Neural cell (in vitro differentiated cells): ENCODE data around the gene NTNG1.

Experiments
- MXI1 ChIP-seq: fragments of 450-650 bp; conservative IDR thresholded peaks from 2 replicates; pipeline ENCODE4 v1.6.1; 2014; ENCODE audit warnings: antibody characterized with exemption, mild to moderate bottlenecking; ENCODE audit not compliant: poor library complexity, severe bottlenecking
- SMC3 ChIP-seq: fragments of 450-650 bp; conservative IDR thresholded peaks from 2 replicates; pipeline ENCODE4 v1.6.1; 2014; ENCODE audit warnings: antibody characterized with exemption, mild to moderate bottlenecking, moderate library complexity; ENCODE audit not compliant: poor library complexity
- TF ChIP-seq, protein P1 (sequence below): fragments of 450-650 bp; IDR thresholded peaks from 2 replicates; pipeline ENCODE4 v1.5.1; 2014; ENCODE audit warnings: antibody characterized with exemption, mild to moderate bottlenecking, moderate library complexity; ENCODE audit not compliant: poor library complexity, severe bottlenecking

GRCh38 chr1:107140703-107141490, at the start of gene NTNG1:
- TF ChIP-seq SMC3 (no peak), MXI1 (no peak)
- TF ChIP-seq, protein P1, sequence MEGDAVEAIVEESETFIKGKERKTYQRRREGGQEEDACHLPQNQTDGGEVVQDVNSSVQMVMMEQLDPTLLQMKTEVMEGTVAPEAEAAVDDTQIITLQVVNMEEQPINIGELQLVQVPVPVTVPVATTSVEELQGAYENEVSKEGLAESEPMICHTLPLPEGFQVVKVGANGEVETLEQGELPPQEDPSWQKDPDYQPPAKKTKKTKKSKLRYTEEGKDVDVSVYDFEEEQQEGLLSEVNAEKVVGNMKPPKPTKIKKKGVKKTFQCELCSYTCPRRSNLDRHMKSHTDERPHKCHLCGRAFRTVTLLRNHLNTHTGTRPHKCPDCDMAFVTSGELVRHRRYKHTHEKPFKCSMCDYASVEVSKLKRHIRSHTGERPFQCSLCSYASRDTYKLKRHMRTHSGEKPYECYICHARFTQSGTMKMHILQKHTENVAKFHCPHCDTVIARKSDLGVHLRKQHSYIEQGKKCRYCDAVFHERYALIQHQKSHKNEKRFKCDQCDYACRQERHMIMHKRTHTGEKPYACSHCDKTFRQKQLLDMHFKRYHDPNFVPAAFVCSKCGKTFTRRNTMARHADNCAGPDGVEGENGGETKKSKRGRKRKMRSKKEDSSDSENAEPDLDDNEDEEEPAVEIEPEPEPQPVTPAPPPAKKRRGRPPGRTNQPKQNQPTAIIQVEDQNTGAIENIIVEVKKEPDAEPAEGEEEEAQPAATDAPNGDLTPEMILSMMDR, result no peak
